ENCODE measurements around the gene TEKT1. TPM values are rescaled to one million over a fixed set of nuclear protein-coding genes. Genes with fewer than 3 reads are reported as not detected.
"Not testable (repeated sequence)": the region's sequence is repeated elsewhere in the genome, so short reads cannot be mapped to it uniquely, and the experiment has no call there.

Gene TEKT1
- not detected in 2 replicates for total RNA-seq

GRCh38 chr17:6831661-6832263 is at the start of gene TEKT1:
Gene TEKT1 (minus strand): TSS chr17:6831729. CDS start chr17:6830376, 1,353 bp downstream.
- peak; percentile 9 for DNase-seq (ENCODE audit: extremely low read depth, low read depth, low spot score)

DNA sequence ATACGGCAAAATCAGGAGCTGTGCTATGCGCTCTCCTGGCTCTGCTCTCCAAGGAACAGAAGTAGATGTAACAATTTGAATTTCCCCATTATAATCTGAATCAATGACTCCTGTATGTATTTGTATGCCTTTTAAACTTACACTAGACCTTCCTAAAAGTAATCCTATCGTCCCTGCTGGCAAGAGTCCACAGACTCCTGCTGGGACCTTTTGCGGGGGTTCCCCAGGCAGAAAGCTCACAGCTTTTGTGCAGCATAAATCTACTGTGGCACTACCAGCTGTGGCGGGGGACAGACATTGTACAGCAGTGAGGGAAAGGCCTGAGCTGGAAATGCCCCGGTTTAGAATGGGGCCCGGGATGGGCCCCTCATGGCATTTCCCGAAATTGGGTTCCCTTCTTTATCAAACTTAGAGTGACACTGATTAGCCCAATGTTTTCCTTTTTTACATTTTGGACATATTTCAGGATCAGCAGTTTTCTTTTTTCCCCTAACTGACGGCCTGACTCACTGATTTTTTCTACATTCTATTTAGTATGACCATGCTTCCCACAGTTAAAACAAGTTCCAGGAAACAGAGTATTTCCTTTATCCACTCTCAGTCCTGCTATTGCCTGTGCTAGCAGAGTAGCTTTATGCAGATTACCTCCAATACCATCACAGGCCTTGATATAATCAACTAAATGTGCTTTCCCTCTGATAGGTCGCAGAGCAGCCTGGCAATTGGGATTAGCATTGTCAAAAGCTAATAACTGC is 47.9 kb upstream of the TEKT1 start:
- DNase-seq (ENCODE audit: extremely low read depth, low read depth, low spot score): not testable (repeated sequence)

GRCh38 chr17:6875276-6875675 is 43.7 kb upstream of the TEKT1 start:
- DNase-seq (ENCODE audit: extremely low read depth, low read depth, low spot score): not testable (repeated sequence)

- DNase-seq (ENCODE audit: extremely low read depth, low read depth, low spot score): no peak
Measured at GRCh38 chr17:6872936-6873335, 41.4 kb upstream of the TEKT1 start.

DNA sequence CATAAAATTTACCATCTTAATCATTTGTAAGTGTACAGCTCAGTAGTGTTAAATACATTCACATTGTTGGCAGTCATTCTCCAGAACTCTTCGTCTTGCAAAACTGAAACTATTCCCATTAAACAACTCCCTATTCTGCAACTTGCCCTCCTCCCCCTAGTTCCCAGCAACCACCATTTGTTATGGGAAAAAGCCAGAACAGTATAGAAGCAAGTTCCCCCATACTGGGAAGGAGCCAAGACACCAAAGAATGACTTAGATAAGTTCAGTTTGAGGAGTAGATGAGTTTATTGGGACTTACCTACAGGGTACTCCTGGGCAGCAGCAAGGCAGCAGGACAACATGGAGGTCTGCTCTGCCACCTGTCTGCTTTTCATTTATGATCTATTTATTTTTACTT is 39.3 kb upstream of the TEKT1 start:
- no peak for DNase-seq (ENCODE audit: extremely low read depth, low read depth, low spot score)

GRCh38 chr17:6868582-6868981 is 37.1 kb upstream of the TEKT1 start:
- DNase-seq (ENCODE audit: extremely low read depth, low read depth, low spot score): no peak

DNA sequence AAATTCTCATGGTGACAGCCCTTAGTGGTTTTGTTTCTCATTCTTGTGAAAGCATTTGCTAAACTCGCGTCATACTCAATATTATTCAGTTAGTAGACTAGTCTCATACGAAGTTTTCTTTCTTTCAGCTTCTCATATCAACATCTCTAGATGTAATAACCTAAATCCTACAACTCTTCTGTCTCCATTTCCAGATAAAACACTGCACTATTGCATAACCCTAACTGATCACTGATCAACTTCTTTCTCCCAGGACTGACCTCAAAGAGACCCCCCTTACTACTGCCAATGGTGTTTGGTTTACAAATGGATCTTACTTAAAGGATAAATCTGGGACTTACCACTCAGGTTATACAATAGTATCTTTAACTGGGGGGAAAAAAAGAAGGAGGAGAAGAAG is 36.3 kb upstream of the TEKT1 start:
- DNase-seq (ENCODE audit: extremely low read depth, low read depth, low spot score): no peak

DNA sequence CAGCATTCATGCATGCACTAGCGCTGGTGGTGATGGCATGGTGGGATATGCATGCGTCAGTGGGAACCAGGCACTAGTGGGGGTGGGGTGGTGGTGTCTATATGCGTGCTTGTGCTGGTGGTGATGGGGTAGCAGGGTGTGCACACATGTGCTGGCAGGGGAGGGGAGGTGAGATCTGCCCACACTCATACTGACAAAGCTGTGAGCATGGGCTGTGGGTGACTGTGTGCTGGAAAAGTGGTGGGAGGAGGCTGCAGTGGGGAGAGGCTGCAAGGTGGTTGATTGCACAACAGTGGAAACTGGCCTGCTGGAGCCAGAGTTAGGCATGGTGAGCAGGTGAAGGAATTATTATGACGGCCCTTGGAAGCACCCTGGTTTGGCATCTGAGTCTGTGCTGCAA is 31.3 kb upstream of the TEKT1 start:
- DNase-seq (ENCODE audit: extremely low read depth, low read depth, low spot score): no peak

DNA sequence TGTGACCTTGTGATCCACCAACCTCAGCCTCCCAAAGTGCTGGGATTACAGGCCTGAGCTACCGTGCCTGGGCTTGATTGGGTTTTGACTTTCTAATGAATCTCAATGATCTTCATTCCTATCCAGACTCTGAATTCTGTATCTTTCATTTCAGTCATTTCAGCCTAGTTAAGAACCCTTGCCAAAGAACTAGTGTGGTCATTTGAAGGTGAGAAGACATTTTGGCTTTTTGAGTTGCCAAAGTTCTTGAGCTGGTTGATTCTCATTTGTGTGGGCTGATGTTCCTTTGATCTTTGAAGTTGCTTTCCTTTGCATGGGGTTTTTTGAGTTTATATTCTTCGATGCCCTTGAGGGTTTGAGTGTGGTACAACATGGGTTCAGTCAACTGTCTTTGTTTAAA is 30.6 kb upstream of the TEKT1 start:
- no peak for DNase-seq (ENCODE audit: extremely low read depth, low read depth, low spot score)

GRCh38 chr17:6857904-6858303 is 26.4 kb upstream of the TEKT1 start:
- no peak for DNase-seq (ENCODE audit: extremely low read depth, low read depth, low spot score)

- DNase-seq (ENCODE audit: extremely low read depth, low read depth, low spot score): no peak
Measured at GRCh38 chr17:6857336-6857735, 25.8 kb upstream of the TEKT1 start.

DNA sequence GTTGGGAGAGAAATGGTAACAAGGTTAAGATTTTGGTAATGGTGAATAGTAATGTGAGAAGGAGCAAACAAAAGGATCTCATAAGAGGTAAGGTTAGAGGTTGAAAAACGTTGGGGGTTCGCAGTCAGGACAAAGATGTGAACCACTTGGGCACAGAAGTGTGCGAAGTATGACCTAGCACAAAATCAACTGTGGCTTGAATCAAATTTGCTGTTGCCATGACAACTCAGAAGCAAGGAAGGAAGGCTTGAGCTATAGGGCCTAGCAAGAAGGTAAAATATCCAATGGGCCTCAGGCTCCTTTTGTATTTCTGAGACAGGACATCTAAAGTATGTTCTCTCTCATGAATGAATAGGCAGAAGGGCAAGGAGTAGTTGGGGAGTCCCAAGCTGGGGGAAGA is 24.5 kb upstream of the TEKT1 start:
- no peak for DNase-seq (ENCODE audit: extremely low read depth, low read depth, low spot score)

GRCh38 chr17:6853764-6854442 is 22.4 kb upstream of the TEKT1 start:
- DNase-seq (ENCODE audit: extremely low read depth, low read depth, low spot score): no peak

DNA sequence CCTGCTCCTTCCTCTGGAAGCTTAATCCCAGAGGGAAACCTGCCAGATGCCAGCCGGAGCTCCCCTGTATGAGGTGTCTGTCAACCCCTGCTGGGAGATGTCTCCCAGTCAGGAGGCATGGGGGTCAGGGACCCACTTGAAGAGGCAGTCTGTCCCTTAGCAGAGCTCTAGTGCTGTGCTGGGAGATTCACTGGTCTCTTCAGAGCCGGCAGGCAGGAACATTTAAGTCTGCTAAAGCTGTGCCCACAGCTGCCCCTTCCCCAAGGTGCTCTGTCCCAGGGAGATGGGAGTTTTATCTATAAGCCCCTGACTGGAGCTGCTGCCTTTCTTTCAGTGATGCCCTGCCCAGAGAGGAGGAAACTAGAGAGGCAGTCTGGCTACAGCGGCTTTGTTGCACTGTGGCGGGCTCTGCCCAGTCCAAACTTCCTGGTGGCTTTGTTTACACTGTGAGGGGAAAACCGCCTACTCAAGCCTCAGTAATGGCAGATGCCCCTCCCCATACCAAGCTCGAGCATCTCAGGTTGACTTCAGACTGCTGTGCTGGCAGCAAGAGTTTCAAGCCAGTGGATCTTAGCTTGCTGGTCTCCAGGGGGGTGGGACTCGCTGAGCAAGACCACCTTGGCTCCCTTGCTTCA is 17.1 kb upstream of the TEKT1 start:
- not testable (repeated sequence) for DNase-seq (ENCODE audit: extremely low read depth, low read depth, low spot score)

- DNase-seq (ENCODE audit: extremely low read depth, low read depth, low spot score): not testable (repeated sequence)
Measured at GRCh38 chr17:6846138-6846537, 14.6 kb upstream of the TEKT1 start.

GRCh38 chr17:6844406-6844805 is 12.9 kb upstream of the TEKT1 start:
- not testable (repeated sequence) for DNase-seq (ENCODE audit: extremely low read depth, low read depth, low spot score)

- DNase-seq (ENCODE audit: extremely low read depth, low read depth, low spot score): peak; percentile 48
Measured at GRCh38 chr17:6843241-6843880, 11.8 kb upstream of the TEKT1 start.

GRCh38 chr17:6841769-6842168 is 10.2 kb upstream of the TEKT1 start:
- DNase-seq (ENCODE audit: extremely low read depth, low read depth, low spot score): not testable (repeated sequence)

DNA sequence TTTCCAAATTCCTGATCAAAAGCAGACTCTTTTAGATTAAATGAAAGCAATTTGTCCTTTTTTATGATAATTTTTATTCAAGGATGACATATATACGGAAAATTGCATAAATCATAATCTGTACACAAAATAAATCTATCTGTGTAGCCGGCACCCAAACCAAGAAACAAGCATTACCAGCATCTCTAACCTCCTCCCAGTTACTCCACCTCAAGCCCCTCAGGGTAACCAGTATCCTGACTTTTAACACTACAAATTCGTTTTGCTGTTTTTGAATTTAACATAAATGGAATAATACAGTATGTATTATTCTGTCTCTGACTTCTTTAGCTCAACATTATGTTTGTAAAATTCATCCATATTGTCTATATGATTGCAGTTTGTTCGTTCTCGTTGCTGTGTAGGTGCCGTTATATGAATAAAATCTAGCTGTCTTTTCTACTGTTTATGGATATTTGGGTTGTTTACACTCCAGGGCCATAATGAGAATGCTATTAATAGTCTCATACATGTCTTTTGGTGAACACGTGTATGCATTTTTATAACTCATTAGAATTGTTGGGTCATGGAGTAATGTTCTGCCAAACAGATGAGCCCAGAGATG is 1.0 kb downstream of the TEKT1 start:
- DNase-seq (ENCODE audit: extremely low read depth, low read depth, low spot score): no peak

- DNase-seq (ENCODE audit: extremely low read depth, low read depth, low spot score): no peak
Measured at GRCh38 chr17:6823011-6823442, 8.5 kb downstream of the TEKT1 start.

All from glomerular endothelial cell (primary cell).